Left hindlimb (tissue), 1 donor: ENCODE measurements around the gene DYRK4.
A peak's percentile ranks its signal among the peaks of the same experiment; 100 is the strongest.

Experiments used
- DNase-seq: peaks from one replicate; pipeline ENCODE4 v3.0.0-alpha.2; 2018

DYRK4 gene

GRCh38 chr12:4564818-4565217 lies 2.8 kb downstream of the DYRK4 start:
- DNase-seq: no peak

GRCh38 chr12:4566474-4566873 lies 4.5 kb downstream of the DYRK4 start:
- no peak for DNase-seq

- no peak for DNase-seq
Measured at GRCh38 chr12:4567073-4567881, 5.3 kb downstream of the DYRK4 start.

- DNase-seq: no peak
Measured at GRCh38 chr12:4569261-4569660, 7.3 kb downstream of the DYRK4 start.

- no peak for DNase-seq
Measured at GRCh38 chr12:4572680-4573079, 10.7 kb downstream of the DYRK4 start.

- DNase-seq: no peak
Measured at GRCh38 chr12:4579305-4580102, 17.5 kb downstream of the DYRK4 start.

GRCh38 chr12:4580281-4580688 lies 18.3 kb downstream of the DYRK4 start:
- no peak for DNase-seq

GRCh38 chr12:4584281-4584680 lies 22.3 kb downstream of the DYRK4 start:
- DNase-seq: no peak

- no peak for DNase-seq
Measured at GRCh38 chr12:4584896-4585295, 22.9 kb downstream of the DYRK4 start.

GRCh38 chr12:4586500-4586899 lies 24.5 kb downstream of the DYRK4 start:
- DNase-seq: no peak

GRCh38 chr12:4587108-4587507 lies 25.1 kb downstream of the DYRK4 start:
- no peak for DNase-seq

GRCh38 chr12:4588916-4589315 lies 26.9 kb downstream of the DYRK4 start:
- DNase-seq: no peak

- no peak for DNase-seq
Measured at GRCh38 chr12:4589941-4590340, 27.9 kb downstream of the DYRK4 start.

GRCh38 chr12:4591180-4591687 lies 29.2 kb downstream of the DYRK4 start:
- no peak for DNase-seq

- DNase-seq: no peak
Measured at GRCh38 chr12:4595881-4596280, 33.9 kb downstream of the DYRK4 start.

- DNase-seq: no peak
Measured at GRCh38 chr12:4603421-4603820, 41.4 kb downstream of the DYRK4 start.

GRCh38 chr12:4603946-4604345 lies 41.9 kb downstream of the DYRK4 start:
- no peak for DNase-seq

GRCh38 chr12:4604684-4605193 lies 42.7 kb downstream of the DYRK4 start:
- DNase-seq: peak; percentile 76

GRCh38 chr12:4607056-4607455 lies 45.0 kb downstream of the DYRK4 start:
- DNase-seq: no peak

- no peak for DNase-seq
Measured at GRCh38 chr12:4609071-4609470, 47.1 kb downstream of the DYRK4 start.

GRCh38 chr12:4610481-4610880 lies 48.5 kb downstream of the DYRK4 start:
- no peak for DNase-seq

GRCh38 chr12:4615667-4616066 lies 53.7 kb downstream of the DYRK4 start:
- DNase-seq: no peak

GRCh38 chr12:4621511-4621910 lies 59.5 kb downstream of the DYRK4 start:
- no peak for DNase-seq

GRCh38 chr12:4626543-4626942 lies 64.5 kb downstream of the DYRK4 start:
- DNase-seq: no peak
